HG03060 (cell line): ENCODE results near the gene ARFGAP3.

ENCODE experiments used
- ATAC-seq: cut with Tn5 transposase; IDR thresholded peaks from one replicate; pipeline ENCODE4 v1.9.1; 2021; ENCODE audit warnings: low read depth, moderate number of reproducible peaks; ENCODE audit not compliant: unreplicated experiment

ARFGAP3 gene

GRCh38 chr22:42825796-42826195, 31.3 kb downstream of the ARFGAP3 start:
- no peak for ATAC-seq

GRCh38 chr22:42821386-42821785, 35.7 kb downstream of the ARFGAP3 start:
- no peak for ATAC-seq

GRCh38 chr22:42820045-42820763, 36.9 kb downstream of the ARFGAP3 start:
- no peak for ATAC-seq

GRCh38 chr22:42819412-42820044, 37.5 kb downstream of the ARFGAP3 start:
- ATAC-seq = no peak

GRCh38 chr22:42817556-42817955, 39.5 kb downstream of the ARFGAP3 start:
- no peak for ATAC-seq

GRCh38 chr22:42816336-42816735, 40.7 kb downstream of the ARFGAP3 start:
- ATAC-seq = no peak

GRCh38 chr22:42814616-42815015, 42.5 kb downstream of the ARFGAP3 start:
- ATAC-seq = no peak

- no peak for ATAC-seq
Measured at GRCh38 chr22:42814215-42814614, 42.9 kb downstream of the ARFGAP3 start.

GRCh38 chr22:42813501-42813900, 43.6 kb downstream of the ARFGAP3 start:
- ATAC-seq = no peak

GRCh38 chr22:42811459-42811858, 45.6 kb downstream of the ARFGAP3 start:
- ATAC-seq = no peak

GRCh38 chr22:42808521-42808920, 48.6 kb downstream of the ARFGAP3 start:
- ATAC-seq = no peak

- ATAC-seq = no peak
Measured at GRCh38 chr22:42807185-42807584, 49.9 kb downstream of the ARFGAP3 start.

- no peak for ATAC-seq
Measured at GRCh38 chr22:42805998-42806830, 50.9 kb downstream of the ARFGAP3 start.

- no peak for ATAC-seq
Measured at GRCh38 chr22:42805016-42805997, 51.8 kb downstream of the ARFGAP3 start.

- ATAC-seq = no peak
Measured at GRCh38 chr22:42803389-42803788, 53.7 kb downstream of the ARFGAP3 start.

GRCh38 chr22:42801252-42802080, 55.6 kb downstream of the ARFGAP3 start:
- no peak for ATAC-seq

- ATAC-seq = no peak
Measured at GRCh38 chr22:42800451-42801251, 56.4 kb downstream of the ARFGAP3 start.
